ENCODE results near the gene SDR42E1. TPM values are rescaled to one million over a fixed set of nuclear protein-coding genes. Genes with fewer than 3 reads are reported as not detected.

Gene SDR42E1
- total and polyA plus RNA-seq, 2 of the 13 experiments (the other 11 are each of a cell fraction or from before 2014, with no cell fraction given): 0.01 to 0.13 TPM

DNA sequence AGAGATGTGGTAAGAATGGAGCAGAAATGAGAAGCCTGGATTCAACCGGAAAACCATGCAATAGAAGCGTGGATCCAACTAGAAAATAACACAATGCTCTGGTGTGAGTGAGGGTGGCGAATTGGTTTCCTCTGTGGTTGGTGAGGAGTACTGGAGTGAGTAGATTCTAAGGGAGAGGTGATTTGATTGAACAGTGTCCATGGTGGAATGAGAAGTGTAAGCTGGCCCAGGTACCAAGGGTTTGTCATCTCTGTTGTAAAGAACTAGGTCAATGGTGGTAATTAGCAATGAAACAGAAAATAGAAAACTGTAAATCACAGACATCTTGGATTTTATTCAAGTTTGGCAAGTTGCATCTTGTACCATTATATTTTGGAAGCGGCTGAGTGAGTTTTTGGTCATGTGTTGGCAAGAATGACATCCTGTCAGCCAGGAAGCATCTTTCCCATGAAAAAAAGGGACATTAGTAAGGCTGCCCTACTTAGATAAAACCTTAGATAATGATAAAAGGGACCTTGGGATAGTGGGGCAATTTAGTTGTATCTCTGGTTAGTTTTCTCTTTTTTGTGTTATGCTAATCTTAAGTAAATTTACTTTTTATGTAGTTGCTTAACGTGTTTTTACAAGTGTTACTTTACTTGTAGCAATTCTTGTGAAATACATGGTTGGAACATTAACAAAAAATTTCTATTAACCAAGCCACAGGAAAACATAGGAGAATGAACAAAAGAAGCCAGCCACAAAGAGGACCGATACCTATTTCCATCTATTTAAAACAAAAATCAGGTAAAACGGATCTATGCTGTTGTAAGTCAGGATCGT, 44.7 kb upstream of the SDR42E1 start (continued):
- TF ChIP-seq, protein P1, sequence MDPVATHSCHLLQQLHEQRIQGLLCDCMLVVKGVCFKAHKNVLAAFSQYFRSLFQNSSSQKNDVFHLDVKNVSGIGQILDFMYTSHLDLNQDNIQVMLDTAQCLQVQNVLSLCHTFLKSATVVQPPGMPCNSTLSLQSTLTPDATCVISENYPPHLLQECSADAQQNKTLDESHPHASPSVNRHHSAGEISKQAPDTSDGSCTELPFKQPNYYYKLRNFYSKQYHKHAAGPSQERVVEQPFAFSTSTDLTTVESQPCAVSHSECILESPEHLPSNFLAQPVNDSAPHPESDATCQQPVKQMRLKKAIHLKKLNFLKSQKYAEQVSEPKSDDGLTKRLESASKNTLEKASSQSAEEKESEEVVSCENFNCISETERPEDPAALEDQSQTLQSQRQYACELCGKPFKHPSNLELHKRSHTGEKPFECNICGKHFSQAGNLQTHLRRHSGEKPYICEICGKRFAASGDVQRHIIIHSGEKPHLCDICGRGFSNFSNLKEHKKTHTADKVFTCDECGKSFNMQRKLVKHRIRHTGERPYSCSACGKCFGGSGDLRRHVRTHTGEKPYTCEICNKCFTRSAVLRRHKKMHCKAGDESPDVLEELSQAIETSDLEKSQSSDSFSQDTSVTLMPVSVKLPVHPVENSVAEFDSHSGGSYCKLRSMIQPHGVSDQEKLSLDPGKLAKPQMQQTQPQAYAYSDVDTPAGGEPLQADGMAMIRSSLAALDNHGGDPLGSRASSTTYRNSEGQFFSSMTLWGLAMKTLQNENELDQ (CRISPR knock-in tag; IDR thresholded peaks at IDR 0.05; ENCODE audit: borderline replicate concordance): no peak
- TF ChIP-seq ZNF138 (CRISPR knock-in tag; IDR thresholded peaks at IDR 0.05; ENCODE audit: low read depth) (no peak), ZNF737 (CRISPR knock-in tag; IDR thresholded peaks at IDR 0.05; ENCODE audit: borderline replicate concordance) (no peak), HMGA1 (CRISPR knock-in tag; conservative IDR thresholded peaks at IDR 0.05) (no peak), ZNF101 (CRISPR knock-in tag; IDR thresholded peaks at IDR 0.05; ENCODE audit: borderline replicate concordance, low read depth) (no peak), AGO2 (optimal IDR thresholded peaks at IDR 0.05; ENCODE audit: low read depth, low read length) (no peak), NR3C1 (CRISPR knock-in tag; IDR thresholded peaks at IDR 0.05) (no peak), AHR (CRISPR knock-in tag; IDR thresholded peaks at IDR 0.05) (no peak; the same call in 1 of the 2 replicates), SRSF9 (IDR thresholded peaks at IDR 0.05; ENCODE audit: borderline replicate concordance, insufficient read depth, low read depth, low read length, poor library complexity, severe bottlenecking) (no peak), ADNP (CRISPR knock-in tag; IDR thresholded peaks at IDR 0.05) (no peak), MED8 (CRISPR knock-in tag; IDR thresholded peaks at IDR 0.05; ENCODE audit: insufficient replicate concordance) (no peak), SETDB1 (CRISPR knock-in tag; IDR thresholded peaks at IDR 0.05; ENCODE audit: borderline replicate concordance) (no peak), TCF7 (IDR thresholded peaks at IDR 0.05; ENCODE audit: low read depth) (peak; percentile 86), ESRRA (CRISPR knock-in tag; IDR thresholded peaks at IDR 0.05; ENCODE audit: low read depth) (no peak), TCF7L2 (IDR thresholded peaks at IDR 0.05; ENCODE audit: low read depth, low read length) (peak; percentile 82; the same call in 1 of the 2 replicates)
- TF ChIP-seq, protein P2, sequence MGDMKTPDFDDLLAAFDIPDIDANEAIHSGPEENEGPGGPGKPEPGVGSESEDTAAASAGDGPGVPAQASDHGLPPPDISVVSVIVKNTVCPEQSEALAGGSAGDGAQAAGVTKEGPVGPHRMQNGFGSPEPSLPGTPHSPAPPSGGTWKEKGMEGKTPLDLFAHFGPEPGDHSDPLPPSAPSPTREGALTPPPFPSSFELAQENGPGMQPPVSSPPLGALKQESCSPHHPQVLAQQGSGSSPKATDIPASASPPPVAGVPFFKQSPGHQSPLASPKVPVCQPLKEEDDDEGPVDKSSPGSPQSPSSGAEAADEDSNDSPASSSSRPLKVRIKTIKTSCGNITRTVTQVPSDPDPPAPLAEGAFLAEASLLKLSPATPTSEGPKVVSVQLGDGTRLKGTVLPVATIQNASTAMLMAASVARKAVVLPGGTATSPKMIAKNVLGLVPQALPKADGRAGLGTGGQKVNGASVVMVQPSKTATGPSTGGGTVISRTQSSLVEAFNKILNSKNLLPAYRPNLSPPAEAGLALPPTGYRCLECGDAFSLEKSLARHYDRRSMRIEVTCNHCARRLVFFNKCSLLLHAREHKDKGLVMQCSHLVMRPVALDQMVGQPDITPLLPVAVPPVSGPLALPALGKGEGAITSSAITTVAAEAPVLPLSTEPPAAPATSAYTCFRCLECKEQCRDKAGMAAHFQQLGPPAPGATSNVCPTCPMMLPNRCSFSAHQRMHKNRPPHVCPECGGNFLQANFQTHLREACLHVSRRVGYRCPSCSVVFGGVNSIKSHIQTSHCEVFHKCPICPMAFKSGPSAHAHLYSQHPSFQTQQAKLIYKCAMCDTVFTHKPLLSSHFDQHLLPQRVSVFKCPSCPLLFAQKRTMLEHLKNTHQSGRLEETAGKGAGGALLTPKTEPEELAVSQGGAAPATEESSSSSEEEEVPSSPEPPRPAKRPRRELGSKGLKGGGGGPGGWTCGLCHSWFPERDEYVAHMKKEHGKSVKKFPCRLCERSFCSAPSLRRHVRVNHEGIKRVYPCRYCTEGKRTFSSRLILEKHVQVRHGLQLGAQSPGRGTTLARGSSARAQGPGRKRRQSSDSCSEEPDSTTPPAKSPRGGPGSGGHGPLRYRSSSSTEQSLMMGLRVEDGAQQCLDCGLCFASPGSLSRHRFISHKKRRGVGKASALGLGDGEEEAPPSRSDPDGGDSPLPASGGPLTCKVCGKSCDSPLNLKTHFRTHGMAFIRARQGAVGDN (CRISPR knock-in tag; IDR thresholded peaks at IDR 0.05): no peak
- TF ChIP-seq, protein P3, sequence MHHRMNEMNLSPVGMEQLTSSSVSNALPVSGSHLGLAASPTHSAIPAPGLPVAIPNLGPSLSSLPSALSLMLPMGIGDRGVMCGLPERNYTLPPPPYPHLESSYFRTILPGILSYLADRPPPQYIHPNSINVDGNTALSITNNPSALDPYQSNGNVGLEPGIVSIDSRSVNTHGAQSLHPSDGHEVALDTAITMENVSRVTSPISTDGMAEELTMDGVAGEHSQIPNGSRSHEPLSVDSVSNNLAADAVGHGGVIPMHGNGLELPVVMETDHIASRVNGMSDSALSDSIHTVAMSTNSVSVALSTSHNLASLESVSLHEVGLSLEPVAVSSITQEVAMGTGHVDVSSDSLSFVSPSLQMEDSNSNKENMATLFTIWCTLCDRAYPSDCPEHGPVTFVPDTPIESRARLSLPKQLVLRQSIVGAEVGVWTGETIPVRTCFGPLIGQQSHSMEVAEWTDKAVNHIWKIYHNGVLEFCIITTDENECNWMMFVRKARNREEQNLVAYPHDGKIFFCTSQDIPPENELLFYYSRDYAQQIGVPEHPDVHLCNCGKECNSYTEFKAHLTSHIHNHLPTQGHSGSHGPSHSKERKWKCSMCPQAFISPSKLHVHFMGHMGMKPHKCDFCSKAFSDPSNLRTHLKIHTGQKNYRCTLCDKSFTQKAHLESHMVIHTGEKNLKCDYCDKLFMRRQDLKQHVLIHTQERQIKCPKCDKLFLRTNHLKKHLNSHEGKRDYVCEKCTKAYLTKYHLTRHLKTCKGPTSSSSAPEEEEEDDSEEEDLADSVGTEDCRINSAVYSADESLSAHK (CRISPR knock-in tag; IDR thresholded peaks at IDR 0.05; ENCODE audit: borderline replicate concordance): no peak
- TF ChIP-seq, protein P4, sequence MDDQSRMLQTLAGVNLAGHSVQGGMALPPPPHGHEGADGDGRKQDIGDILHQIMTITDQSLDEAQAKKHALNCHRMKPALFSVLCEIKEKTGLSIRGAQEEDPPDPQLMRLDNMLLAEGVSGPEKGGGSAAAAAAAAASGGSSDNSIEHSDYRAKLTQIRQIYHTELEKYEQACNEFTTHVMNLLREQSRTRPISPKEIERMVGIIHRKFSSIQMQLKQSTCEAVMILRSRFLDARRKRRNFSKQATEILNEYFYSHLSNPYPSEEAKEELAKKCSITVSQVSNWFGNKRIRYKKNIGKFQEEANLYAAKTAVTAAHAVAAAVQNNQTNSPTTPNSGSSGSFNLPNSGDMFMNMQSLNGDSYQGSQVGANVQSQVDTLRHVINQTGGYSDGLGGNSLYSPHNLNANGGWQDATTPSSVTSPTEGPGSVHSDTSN (CRISPR knock-in tag; IDR thresholded peaks at IDR 0.05; ENCODE audit: borderline replicate concordance): no peak
